ENCODE data around the gene EFCAB14. TPM values are rescaled to one million over a fixed set of nuclear protein-coding genes. Genes with fewer than 3 reads are reported as not detected.

EFCAB14 gene
- total and polyA plus RNA-seq, 9 of the 15 experiments (the other 6 are each of a cell fraction or from before 2014, with no cell fraction given), result 7.3 to 49.0 (median 37.3) TPM

DNA sequence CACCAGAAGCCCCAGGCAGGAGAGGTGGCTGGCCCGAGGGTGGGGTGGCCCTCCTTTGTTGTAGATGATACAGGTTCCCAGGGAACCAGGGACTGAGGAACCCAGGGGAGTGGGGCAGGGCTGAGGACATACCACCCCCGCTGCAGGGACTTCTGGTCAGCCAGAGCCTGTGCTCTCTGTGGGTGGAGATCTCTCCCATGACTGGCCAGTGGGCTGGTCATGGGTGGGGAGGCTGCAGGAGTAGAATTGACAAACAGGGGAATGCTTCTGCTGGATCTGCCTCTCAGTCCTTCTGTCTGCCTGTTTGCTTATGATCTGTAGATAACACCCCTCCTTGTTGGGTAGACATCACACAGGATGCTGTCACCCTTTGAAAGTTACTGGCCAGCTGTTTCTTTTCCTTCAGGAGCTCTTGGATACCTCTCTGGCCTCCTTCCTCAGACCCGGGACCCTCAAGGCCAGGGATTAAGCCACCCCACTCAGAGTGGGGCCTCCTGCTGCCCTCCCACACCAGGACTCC, 2.8 kb upstream of the EFCAB14 start (continued):
- TF ChIP-seq, protein P1, sequence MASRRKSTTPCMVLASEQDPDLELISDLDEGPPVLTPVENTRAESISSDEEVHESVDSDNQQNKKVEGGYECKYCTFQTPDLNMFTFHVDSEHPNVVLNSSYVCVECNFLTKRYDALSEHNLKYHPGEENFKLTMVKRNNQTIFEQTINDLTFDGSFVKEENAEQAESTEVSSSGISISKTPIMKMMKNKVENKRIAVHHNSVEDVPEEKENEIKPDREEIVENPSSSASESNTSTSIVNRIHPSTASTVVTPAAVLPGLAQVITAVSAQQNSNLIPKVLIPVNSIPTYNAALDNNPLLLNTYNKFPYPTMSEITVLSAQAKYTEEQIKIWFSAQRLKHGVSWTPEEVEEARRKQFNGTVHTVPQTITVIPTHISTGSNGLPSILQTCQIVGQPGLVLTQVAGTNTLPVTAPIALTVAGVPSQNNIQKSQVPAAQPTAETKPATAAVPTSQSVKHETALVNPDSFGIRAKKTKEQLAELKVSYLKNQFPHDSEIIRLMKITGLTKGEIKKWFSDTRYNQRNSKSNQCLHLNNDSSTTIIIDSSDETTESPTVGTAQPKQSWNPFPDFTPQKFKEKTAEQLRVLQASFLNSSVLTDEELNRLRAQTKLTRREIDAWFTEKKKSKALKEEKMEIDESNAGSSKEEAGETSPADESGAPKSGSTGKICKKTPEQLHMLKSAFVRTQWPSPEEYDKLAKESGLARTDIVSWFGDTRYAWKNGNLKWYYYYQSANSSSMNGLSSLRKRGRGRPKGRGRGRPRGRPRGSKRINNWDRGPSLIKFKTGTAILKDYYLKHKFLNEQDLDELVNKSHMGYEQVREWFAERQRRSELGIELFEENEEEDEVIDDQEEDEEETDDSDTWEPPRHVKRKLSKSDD (conservative IDR thresholded peaks at IDR 0.05; ENCODE audit: low read length), result no peak
- no peak for TF ChIP-seq HDAC8 (tag; IDR thresholded peaks at IDR 0.05)
- no peak for TF ChIP-seq HMGN3 (IDR thresholded peaks at IDR 0.05; ENCODE audit: borderline replicate concordance, extremely low read depth, insufficient read length, low read depth, low read length)
- TF ChIP-seq SRSF3 (IDR thresholded peaks at IDR 0.05; ENCODE audit: insufficient read depth, low read length), result no peak
- TF ChIP-seq, protein P2, sequence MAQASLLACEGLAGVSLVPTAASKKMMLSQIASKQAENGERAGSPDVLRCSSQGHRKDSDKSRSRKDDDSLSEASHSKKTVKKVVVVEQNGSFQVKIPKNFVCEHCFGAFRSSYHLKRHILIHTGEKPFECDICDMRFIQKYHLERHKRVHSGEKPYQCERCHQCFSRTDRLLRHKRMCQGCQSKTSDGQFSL (CRISPR knock-in tag; IDR thresholded peaks at IDR 0.05), result no peak
- TF ChIP-seq, protein P2 (tag; IDR thresholded peaks at IDR 0.05), result no peak
- TF ChIP-seq, protein P3, sequence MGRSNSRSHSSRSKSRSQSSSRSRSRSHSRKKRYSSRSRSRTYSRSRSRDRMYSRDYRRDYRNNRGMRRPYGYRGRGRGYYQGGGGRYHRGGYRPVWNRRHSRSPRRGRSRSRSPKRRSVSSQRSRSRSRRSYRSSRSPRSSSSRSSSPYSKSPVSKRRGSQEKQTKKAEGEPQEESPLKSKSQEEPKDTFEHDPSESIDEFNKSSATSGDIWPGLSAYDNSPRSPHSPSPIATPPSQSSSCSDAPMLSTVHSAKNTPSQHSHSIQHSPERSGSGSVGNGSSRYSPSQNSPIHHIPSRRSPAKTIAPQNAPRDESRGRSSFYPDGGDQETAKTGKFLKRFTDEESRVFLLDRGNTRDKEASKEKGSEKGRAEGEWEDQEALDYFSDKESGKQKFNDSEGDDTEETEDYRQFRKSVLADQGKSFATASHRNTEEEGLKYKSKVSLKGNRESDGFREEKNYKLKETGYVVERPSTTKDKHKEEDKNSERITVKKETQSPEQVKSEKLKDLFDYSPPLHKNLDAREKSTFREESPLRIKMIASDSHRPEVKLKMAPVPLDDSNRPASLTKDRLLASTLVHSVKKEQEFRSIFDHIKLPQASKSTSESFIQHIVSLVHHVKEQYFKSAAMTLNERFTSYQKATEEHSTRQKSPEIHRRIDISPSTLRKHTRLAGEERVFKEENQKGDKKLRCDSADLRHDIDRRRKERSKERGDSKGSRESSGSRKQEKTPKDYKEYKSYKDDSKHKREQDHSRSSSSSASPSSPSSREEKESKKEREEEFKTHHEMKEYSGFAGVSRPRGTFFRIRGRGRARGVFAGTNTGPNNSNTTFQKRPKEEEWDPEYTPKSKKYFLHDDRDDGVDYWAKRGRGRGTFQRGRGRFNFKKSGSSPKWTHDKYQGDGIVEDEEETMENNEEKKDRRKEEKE (IDR thresholded peaks at IDR 0.05; ENCODE audit: borderline replicate concordance in 1 of 2, control insufficient read depth in 1 of 2, low read depth in 2 of 2, low read length in 1 of 2), result no peak
- no peak for TF ChIP-seq ETV5 (CRISPR knock-in tag; IDR thresholded peaks at IDR 0.05; ENCODE audit: low read depth)
- TF ChIP-seq ATF7 (IDR thresholded peaks at IDR 0.05), result peak; percentile 38
- no peak for TF ChIP-seq CHD4 (IDR thresholded peaks at IDR 0.05; ENCODE audit: insufficient read depth, insufficient replicate concordance, low read depth, low read length, poor library complexity, severe bottlenecking)
- no peak for TF ChIP-seq BMI1 (IDR thresholded peaks at IDR 0.05; ENCODE audit: low read length)
- no peak for TF ChIP-seq KDM2B (CRISPR knock-in tag; IDR thresholded peaks at IDR 0.05)
- TF ChIP-seq, protein P4, sequence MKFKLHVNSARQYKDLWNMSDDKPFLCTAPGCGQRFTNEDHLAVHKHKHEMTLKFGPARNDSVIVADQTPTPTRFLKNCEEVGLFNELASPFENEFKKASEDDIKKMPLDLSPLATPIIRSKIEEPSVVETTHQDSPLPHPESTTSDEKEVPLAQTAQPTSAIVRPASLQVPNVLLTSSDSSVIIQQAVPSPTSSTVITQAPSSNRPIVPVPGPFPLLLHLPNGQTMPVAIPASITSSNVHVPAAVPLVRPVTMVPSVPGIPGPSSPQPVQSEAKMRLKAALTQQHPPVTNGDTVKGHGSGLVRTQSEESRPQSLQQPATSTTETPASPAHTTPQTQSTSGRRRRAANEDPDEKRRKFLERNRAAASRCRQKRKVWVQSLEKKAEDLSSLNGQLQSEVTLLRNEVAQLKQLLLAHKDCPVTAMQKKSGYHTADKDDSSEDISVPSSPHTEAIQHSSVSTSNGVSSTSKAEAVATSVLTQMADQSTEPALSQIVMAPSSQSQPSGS (CRISPR knock-in tag; IDR thresholded peaks at IDR 0.05), result no peak
- no peak for TF ChIP-seq HDAC6 (IDR thresholded peaks at IDR 0.05; ENCODE audit: low read depth, low read length)
- no peak for TF ChIP-seq TAF9B (IDR thresholded peaks at IDR 0.05; ENCODE audit: partially characterized antibody)
- no peak for TF ChIP-seq PCBP2 (IDR thresholded peaks at IDR 0.05; ENCODE audit: low read depth, low read length, poor library complexity, severe bottlenecking)

Data from K562 (cell line).